ENCODE data around the gene NAXD. TPM values are rescaled to one million over a fixed set of nuclear protein-coding genes. Genes with fewer than 3 reads are reported as not detected.

Gene NAXD
- total and polyA plus RNA-seq, 2 of the 4 experiments (the other 2 are of a cell fraction): 10.2 to 27.2 TPM

GRCh38 chr13:110681868-110682550, 66.7 kb downstream of the NAXD start:
- TF ChIP-seq MAFK (IDR thresholded peaks at IDR 0.05; ENCODE audit: low read depth, low read length) (no peak), FOS (IDR thresholded peaks at IDR 0.05; ENCODE audit: low read depth, low read length) (no peak), POLR2A (IDR thresholded peaks at IDR 0.05; ENCODE audit: low read depth, low read length) (no peak), RFX5 (IDR thresholded peaks at IDR 0.05; ENCODE audit: low read depth, low read length) (no peak), CEBPB (IDR thresholded peaks at IDR 0.05; ENCODE audit: low read depth, low read length) (no peak), ELK1 (IDR thresholded peaks at IDR 0.05; ENCODE audit: borderline replicate concordance, low read depth, low read length) (no peak), SMC3 (IDR thresholded peaks at IDR 0.05; ENCODE audit: low read depth, low read length) (no peak), MXI1 (IDR thresholded peaks at IDR 0.05; ENCODE audit: borderline replicate concordance, low read depth, low read length) (no peak), USF2 (IDR thresholded peaks at IDR 0.05; ENCODE audit: low read depth, low read length) (no peak), CTCF (conservative IDR thresholded peaks at IDR 0.05; ENCODE audit: low read depth, low read length) (no peak), BHLHE40 (IDR thresholded peaks at IDR 0.05; ENCODE audit: low read depth, low read length) (no peak), RAD21 (IDR thresholded peaks at IDR 0.05; ENCODE audit: low read length) (no peak), NFE2L2 (IDR thresholded peaks at IDR 0.05; ENCODE audit: low read depth, low read length) (no peak), MAZ (IDR thresholded peaks at IDR 0.05; ENCODE audit: borderline replicate concordance, low read depth, low read length) (no peak), CHD1 (IDR thresholded peaks at IDR 0.05; ENCODE audit: low read depth, low read length) (no peak), RCOR1 (IDR thresholded peaks at IDR 0.05; ENCODE audit: insufficient replicate concordance, low read length) (no peak)
- no peak overlapping the region for H3K56ac ChIP-seq (ENCODE audit: extremely low read depth, insufficient read depth, low read length)
- no peak overlapping the region for H2BK5ac ChIP-seq (ENCODE audit: low read depth, low read length, poor library complexity, severe bottlenecking)
- ATAC-seq (ENCODE audit: low read depth): no peak
- H3K4me3 ChIP-seq (ENCODE audit: insufficient read depth, low read depth, low read length): no peak overlapping the region
- no peak overlapping the region for H3K9ac ChIP-seq (ENCODE audit: low read depth, low read length)
- H3K27ac ChIP-seq (ENCODE audit: insufficient read depth, low read length): no peak overlapping the region
- dilution Hi-C loops (cut with HindIII; ENCODE audit: low sequenced_read_pairs, unreplicated experiment) (no loop called here), in situ Hi-C loops (cut with MboI; ENCODE audit: low sequenced_read_pairs) (no loop called here), intact Hi-C loops (cut with micrococcal nuclease) (loop anchor here (1.0 kb wide), 1 partner anchor 137 kb away; no protein-coding TSS in a partner anchor)
- H3K9me3 ChIP-seq (ENCODE audit: control insufficient read depth, insufficient read depth, low read length): no peaks in the 10 kb centered on the region
- no peak overlapping the region for H2AK5ac ChIP-seq (ENCODE audit: low read depth, low read length)
- H4K20me1 ChIP-seq (ENCODE audit: insufficient read depth, low read length): peaks cover 6% of the 10 kb centered on the region; the same call in 1 of the 2 replicates
- no peak overlapping the region for H3K14ac ChIP-seq (replicated peaks; ENCODE audit: low read depth, low read length)
- H2BK20ac ChIP-seq (ENCODE audit: low read depth, low read length): no peak overlapping the region
- ChIA-PET CTCF (no interaction called here), POLR2A (ENCODE audit: unreplicated experiment) (no interaction called here)
- peaks cover 3% of the 10 kb centered on the region; the same call in 1 of the 2 replicates for H3K4me1 ChIP-seq (ENCODE audit: control insufficient read depth, insufficient read depth, low read length)
- no peak overlapping the region for H2BK120ac ChIP-seq (ENCODE audit: low read depth, low read length)
- no peaks in the 10 kb centered on the region for H3K27me3 ChIP-seq (ENCODE audit: control insufficient read depth, insufficient read depth, low read length)
- H3K9me1 ChIP-seq (ENCODE audit: insufficient read depth, low read length): 0 out of 2 replicates have a peak, but pooled peaks cover 3% of the 10 kb centered on the region
- no peak overlapping the region for H3K4ac ChIP-seq (ENCODE audit: low read depth, low read length)
- no CpG with 5 or more reads among the region's 15 CpGs for WGBS, 2 experiments (ENCODE audit: extremely low coverage in 2 of 2, insufficient read length in 1 of 2)
- DNase-seq: no peak
- BruUV-seq (replicated peaks): no TSS peak
- H2AFZ ChIP-seq (replicated peaks; ENCODE audit: low read length, poor library complexity): no peak overlapping the region
- peaks cover 60% of the 10 kb centered on the region for H3K36me3 ChIP-seq (ENCODE audit: control insufficient read depth, insufficient read depth, low read length)
- H4K91ac ChIP-seq (ENCODE audit: insufficient read depth, low read depth, low read length): no peak overlapping the region
- no peak overlapping the region for H4K8ac ChIP-seq (ENCODE audit: low read depth in 2 of 2, low read length in 2 of 2)
- H3K4me2 ChIP-seq (ENCODE audit: low read depth, low read length): no peak overlapping the region
- peaks cover 15 to 16% of the 10 kb centered on the region in 2 experiments for H3K79me1 ChIP-seq (ENCODE audit: low read depth in 1 of 2, low read length in 2 of 2)
- H4K5ac ChIP-seq (ENCODE audit: low read depth, low read length): no peak overlapping the region
- no peak overlapping the region for H3K23ac ChIP-seq (ENCODE audit: low read depth, low read length)
- no peak overlapping the region for H2AK9ac ChIP-seq (replicated peaks; ENCODE audit: low read depth, low read length, poor library complexity)
- H3K18ac ChIP-seq (ENCODE audit: low read depth, low read length): no peak overlapping the region
- no peak overlapping the region for H2BK15ac ChIP-seq (ENCODE audit: low read depth, low read length)
